Stimulated activated CD4-positive, alpha-beta T cell treated with anti-CD3 and anti-CD28 coated beads, Interleukin-12 subunit alpha, Interleukin-12 subunit beta, amount 100 ng/mL, for 24 hours (primary cell): ENCODE results near the gene EN2.

ENCODE experiments used
- DNase-seq, 2 experiments: peaks; one replicate each; pipeline ENCODE4 v3.0.0-alpha.2; 2020; ENCODE audit warnings: low read depth in 2 of 2

Gene EN2

DNA sequence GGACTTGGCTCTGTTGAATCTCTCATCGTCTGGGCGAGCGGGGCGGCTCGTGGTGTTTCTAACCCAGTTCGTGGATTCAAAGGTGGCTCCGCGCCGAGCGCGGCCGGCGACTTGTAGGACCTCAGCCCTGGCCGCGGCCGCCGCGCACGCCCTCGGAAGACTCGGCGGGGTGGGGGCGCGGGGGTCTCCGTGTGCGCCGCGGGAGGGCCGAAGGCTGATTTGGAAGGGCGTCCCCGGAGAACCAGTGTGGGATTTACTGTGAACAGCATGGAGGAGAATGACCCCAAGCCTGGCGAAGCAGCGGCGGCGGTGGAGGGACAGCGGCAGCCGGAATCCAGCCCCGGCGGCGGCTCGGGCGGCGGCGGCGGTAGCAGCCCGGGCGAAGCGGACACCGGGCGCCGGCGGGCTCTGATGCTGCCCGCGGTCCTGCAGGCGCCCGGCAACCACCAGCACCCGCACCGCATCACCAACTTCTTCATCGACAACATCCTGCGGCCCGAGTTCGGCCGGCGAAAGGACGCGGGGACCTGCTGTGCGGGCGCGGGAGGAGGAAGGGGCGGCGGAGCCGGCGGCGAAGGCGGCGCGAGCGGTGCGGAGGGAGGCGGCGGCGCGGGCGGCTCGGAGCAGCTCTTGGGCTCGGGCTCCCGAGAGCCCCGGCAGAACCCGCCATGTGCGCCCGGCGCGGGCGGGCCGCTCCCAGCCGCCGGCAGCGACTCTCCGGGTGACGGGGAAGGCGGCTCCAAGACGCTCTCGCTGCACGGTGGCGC is at the start of gene EN2:
Gene EN2, plus strand, starts transcription at position 19 of the 767 bp plus-strand sequence. Its CDS starts 249 bp downstream, at position 268.
- no peak for DNase-seq

DNA sequence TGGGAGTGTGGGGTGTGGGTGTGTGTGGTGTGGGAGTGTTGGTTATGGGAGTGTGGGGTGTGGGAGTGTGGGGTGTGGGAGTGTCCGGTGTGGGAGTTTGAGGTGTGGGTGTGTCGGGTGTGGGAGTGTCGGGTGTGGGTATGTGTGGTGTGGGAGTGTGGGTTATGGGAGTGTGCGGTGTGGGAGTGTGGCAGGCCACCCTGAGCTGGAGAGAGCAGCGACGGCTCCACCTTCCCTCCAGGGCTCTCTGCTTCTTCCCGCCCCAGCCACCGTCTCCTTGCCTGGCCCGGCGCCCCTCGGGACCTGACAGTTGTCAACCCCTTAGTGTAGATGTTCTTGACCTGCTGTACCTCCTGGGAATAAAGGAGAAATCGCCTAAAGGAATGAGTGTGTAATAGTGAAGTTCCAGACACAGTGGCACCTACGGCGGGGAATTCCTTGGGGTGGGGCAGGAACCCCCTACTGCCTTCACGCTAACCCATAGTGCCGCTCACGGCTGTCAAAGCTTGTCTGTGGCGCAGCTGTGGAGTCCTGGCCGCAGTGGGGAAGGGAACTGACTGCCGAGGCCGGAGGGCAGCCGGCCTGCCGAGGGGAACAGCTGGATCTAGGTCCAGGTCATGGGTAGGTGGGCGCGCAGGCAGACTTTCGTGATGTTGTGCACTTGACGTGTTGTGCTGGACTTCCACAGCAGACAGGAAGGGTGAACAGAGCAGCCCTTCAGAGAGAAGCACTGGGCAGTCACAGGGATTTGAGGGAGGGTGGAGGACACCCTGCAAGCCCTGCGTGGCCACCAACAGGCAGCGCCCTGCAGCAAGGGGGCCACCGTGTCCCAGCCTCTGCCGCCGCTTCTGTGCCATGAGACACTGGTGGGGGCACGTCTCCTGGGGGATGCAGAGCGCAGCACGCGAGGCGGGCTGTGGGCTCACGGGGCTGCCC is 49.0 kb upstream of the EN2 start:
- no peak for DNase-seq

DNA sequence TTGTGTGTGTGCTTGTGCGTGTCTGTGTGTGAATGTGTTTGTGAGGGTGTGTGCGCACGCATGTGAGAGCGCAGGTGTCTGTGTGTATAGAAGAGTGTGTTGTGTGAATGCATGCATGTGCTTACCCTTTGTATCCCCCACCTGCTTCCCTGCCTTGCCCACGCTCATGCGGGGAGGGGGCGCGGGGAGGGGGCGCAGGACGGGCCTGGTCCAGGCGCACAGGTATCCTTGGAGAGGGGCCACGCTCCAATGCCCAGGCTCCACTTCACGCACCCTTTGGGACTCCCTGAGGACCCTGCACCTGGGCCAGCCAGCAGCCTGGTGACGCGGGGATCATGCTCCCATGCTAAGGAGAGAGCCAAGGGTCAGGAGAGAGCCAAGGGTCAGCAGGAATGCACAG is 47.9 kb upstream of the EN2 start:
- no peak for DNase-seq

DNA sequence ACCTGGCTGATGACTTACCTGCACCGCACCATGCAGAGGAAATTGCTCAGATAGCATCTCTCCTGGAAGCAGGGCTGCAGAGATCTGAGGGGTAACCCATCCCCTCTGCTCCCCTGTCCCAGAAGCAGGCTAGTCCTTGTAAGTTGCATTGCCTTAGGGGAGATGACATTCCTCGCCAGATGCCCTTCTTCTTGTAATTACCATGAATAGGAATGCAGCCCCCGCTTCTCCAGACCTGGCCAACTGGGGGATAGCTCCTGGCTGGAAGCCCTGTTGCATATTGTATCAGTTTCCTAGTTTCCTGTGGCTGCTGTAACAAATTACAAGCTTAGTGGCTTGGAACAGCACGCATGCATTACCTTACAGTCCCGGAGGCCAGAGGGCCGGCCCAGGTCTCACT is 47.5 kb upstream of the EN2 start:
- DNase-seq: no peak

DNA sequence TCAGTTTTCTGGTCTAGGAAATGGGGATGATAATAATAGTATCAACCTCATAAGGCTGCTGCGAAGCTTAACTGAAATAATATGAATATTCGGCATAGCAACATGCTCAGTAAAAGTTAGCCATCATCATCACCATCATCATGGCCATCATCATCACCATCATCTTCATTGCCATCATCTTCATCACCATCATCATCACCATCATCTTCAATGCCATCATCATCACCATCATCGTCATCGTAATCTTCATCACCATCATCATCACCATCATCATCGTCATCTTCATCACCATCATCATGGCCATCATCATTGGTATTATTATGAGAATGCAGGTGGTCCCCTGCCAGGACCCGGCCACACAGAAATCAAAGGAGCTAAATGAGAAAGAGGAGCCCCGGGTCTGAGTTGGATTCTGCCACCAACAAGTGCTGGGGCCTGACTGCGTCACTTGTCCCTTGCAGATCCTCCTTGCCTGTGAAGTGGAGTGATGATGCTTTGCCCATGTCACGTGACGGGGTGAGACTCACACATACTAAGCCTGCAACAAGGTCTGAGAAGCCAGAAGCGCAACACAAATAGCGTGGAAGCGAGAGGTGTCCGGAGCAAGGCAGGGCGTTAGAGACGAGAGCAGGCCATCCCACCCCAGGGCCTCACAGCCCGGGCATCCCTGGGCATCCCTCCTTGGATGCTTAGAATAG is 46.1 kb upstream of the EN2 start:
- no peak for DNase-seq

DNA sequence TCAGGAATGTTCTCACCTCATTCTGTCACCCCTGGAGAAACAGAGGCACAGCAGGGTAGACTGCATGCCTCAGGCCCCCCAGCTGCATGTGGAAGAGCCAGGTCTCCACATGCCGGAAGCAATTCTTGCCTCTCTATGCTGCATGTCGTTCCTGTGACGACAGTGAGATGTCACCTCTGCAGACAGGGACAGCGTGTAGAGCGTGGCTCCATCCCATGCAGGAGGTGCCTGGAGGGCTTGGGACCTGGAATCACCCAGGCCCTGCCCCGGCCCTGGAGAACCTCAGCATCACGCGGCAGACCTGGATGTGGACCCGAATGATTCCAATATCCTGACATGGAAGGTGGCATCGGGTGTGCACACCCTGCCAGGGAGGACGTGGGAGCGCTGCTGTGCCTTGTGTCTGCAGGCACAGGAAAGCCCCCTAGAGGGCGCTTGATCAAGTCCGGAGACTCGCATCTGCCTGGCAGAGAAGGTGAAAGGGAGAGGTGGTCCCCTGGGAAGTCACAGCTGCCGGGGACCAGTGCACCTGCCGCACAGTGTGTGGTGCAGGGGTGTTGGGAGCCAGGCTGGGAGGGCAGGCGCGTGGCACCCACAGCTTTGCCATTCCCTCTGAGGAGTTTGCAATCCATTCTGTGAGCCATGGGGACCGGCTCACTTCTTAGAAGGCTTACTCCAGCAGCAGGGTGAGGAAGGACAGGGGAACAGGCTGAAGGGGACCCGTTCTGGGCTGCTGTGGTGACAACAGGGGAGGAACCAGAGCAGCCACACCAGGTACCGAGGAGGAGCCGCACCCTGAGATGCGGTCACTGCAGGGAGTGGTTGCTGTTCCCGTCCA is 45.3 kb upstream of the EN2 start:
- peak in 1 of 2 experiments; percentile 47 for DNase-seq

DNA sequence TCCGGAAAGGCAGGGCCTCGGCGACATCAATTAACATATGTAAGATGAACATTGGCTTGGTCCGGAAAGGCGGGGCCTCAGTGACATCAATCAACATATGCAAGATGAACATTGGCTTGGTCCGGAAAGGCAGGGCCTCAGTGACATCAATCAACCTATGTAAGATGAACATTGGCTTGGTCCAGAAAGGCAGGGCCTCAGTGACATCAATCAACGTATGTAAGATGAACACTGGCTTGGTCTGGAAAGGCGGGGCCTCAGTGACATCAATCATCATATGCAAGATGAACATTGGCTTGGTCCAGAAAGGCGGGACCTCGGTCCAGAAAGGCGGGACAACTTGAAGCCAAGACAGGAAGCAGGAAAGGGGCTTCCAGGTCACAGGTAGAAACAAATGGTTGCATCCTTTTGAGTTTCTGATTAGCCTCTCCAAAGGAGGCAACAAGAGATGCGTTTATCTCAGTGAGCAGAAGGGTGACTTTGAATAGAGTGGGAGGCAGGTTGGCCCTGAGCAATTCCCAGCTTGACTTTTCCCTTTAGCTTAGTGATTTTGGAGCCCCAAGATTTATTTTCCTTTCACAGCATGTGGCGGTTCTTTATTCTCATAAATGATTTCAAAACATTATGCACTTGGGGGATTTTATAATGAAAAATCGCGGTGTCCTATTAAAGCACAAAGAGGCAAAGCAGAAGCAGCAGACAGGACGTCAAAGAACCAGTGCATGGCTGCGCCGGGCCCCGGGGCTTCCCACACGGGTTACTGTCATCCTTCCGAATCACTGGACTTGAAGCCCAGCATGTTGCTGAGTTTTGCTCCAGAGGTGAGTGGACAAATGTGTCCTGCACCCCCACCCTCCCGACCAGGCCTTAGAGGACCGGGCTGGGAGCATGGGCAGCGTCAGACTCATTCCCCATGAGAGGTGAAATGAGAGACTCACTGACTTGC is 43.1 kb upstream of the EN2 start:
- DNase-seq: no peak

DNA sequence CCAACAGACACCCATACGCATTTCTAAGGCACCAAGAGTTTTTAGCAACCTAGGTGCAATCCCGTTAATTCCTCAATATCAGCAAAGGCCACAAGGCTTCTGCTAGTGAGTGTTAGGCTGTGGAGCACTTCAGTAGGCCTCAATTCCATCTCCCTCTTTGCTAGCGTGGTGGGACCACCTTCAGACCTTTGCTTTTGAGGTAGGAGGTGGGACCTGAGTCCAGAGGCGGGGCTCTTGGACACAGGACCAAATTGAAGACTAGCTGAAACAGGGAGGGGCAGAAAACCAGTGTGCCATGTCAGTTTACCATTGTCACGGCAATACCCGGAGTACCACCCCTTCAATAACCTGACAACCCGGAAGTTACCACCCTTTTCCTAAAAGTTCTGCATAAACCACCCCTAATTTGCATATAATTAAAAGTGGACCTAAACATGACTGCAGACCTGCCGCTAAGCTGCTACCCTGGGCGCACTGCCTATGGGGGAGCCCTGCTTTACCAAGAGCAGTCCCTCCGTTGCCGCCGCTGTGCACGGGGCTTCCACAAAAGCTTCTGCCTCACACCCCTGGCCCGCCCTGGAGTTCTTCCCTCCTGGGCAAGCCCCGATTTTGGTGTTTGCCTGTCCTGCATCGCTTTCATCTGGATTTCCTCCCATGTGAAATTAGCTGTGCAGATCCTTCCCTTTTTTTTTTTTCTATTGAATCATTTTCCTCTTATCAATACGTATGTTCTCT is 41.1 kb upstream of the EN2 start:
- DNase-seq: no peak

DNA sequence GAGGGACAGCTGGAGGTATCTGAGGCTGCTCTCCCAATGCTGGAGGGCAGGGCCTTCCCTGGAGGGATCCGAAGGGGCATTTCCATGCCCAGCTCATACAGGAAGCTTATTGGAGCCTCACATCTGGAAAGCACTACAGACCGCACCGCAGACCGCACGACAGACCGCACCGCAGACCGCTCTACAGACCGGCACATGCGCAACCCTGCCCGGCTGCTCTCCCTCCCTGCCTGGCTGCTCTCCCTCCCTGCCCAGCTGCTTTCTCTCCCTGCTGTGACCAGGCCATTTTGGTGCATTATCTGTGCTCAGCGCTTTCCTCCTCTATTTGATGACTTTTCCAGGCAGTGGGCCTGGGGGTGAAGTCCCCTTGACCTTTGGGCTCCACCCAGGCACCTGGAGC is 39.6 kb upstream of the EN2 start:
- DNase-seq: no peak

DNA sequence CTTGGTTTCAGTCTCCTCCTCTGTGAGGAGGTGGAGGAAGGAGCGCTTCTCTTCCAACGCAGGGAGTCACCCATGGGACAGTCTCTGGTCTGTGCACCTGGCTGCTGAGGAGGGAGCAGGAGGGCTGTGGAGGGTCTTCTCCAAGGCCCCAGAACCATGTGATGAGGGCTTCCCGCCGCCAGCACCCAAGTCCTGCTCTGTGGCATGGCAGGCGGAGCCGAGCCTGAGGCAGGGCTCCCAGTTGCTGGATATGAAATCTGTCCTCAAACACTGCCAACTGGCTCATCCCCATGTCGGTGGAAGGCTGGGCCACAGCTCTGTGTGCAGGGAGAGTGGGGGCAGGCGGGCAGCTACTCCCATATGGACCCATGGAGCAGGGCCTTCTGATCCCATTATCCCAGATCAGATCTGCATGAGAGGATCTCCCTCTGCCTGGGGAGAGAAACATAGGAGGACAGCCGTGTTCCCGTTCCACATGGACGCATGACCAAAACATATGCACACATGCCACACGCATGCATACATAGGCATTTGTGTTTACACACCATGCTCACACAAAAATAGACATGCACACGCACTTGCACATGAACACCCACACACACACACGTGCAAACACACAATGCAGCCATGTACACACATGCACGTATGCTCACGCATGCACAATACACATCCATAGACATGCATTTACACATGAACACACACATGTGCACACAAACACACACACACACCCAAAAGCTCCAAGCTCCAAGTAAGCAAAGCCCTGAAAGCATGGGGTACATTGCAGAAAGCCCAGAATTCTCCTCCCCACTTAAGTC is 38.8 kb upstream of the EN2 start:
- DNase-seq: no peak

DNA sequence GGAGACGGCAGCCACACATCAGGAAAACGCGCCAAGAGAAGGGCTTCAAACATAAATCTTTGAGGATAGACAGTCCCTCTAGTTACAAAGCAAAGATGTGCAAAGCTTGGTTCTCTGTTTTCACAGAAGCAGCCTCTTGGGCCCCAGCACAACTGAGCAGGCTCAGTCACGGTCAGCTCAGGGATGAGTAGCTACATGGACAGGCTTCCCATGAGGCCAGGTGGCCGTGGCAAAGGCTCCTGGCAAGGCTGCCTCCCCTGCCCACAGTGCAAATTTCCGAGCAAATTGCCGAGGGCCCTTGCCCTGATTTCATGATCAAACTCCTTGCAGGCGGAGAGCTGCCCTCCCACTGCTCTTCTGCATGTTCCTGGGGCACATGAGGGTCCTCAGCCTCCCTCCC is 37.8 kb upstream of the EN2 start:
- DNase-seq: no peak

DNA sequence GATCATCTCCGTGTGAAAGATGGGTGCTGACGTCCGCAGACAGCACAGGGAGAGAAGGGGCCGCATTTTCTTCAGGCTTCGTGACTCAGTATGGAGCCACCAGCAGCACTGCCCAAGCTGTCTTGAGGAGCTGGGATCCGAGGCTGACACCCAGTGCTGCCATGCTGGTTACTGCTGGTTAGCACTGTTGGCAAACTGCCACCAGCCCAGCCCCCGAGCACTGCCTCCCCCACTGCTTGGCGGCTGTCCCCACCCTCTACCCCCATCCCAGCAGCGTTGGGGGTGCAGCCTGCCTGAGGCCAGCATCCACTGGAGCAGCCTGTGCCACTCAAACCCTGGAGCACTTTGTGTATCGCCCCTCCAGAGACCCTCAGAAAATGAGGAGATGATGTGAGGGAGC is 35.8 kb upstream of the EN2 start:
- DNase-seq: no peak

DNA sequence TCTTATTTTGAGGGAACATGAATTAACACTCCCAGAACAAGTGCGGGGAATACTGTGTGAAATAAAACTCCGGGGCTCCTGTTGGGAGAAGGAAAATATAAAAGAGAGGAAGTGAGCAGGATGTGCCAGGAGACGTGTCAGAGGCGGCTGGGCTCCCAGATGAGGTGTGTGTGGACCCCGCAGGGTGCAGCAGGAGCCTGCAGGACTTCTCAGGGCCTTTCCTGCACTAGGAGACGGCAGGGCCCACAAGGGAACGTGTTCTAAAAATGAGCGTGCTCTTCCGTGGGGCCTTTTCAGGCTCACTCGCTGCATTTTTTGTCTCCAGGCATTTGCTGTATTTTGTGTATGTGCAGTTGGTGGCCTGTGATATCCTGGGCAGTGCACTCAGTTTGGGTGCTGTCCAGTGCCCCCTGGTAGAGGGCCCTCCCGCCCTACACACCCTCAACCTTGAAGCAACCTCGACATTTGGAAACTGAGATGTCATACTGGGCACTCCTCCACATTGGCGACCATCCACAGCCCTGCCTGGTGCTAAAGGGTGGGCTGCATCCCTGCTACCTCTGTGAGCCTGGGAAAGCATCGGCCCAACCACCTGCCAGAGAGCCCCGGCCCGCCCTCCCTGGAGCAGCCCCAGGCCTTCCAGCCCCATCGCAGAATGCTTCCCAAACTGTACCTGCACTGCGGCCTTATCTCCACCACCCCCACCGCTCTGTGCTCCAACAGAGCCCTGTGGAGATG is 35.2 kb upstream of the EN2 start:
- no peak for DNase-seq

DNA sequence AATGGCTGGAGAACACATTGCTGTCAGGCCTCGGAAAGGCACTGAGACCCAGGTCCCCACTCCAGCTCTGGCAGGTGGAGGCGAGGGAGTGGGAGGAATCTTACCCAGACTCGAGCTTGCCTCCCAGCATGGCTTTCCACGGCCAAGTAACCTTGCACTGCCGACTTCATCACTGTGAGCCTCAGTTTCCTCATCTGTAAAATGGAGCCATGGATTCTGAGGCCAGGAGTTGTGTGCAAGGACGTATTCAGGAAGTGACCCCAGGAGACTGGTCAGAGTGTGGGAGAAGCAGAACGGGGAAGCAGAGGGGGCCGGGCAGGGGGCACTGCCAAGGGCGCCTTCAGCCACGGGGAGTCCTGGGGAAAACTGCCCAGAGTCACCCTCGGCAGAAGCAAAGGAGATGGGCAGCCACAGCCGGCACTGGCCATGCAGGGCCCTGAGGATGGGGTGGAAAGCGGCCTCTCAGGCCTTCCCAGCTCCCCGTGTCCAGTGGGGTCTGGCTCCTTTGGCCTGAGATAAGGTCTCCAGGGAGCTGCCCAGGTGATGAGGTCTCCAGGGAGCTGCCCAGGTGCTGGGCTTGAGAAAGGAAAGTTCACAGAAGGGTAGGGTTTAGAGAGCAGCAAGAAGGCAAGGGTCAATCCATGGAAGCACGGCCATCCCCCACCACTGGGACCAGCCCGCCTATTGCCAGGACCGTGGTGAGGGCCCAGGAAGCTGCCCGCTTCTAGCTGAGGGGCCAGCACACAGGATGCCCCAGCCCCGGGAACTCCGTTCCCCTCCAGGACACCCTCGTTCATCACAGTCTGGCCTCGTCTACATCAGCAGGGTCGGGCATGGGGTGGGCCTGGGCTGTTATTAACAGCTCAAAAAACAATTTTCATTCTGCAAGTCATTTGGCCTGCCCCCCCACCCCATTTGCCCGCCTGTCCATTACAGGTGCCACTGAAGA is 34.3 kb upstream of the EN2 start:
- no peak for DNase-seq

DNA sequence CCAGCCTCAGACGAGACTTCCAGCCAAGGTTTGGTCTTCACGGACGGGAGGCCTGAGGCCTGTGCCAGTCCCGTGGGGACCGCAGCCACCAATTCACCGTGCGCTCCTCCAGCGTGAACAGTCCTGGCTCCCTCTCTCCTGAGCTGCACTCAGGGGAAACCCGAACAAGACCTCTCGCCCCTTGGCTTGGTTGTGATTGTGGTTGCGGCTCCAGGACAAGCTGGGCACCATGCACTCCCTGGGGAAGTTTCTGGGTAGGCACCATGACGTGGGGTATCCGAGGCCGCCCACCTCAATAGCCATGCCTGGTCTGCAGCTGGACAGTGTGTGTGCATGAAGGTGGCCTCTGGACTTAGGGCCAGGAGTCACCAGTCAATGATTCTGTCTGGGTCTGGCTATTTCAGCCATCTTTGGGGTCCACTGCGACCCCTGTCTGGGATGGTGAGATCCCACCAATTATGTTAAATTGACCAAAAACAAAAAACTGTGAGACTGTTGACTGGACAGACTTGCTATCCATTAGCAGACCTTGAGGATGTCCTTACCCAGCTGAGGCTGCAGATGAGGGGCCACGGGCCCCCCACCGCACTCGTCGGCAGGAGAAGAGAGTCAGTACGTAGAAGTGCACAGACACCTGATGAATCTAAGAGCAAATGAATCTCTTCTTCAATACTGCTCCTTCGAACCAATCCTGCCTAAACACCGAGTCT is 33.5 kb upstream of the EN2 start:
- no peak for DNase-seq

DNA sequence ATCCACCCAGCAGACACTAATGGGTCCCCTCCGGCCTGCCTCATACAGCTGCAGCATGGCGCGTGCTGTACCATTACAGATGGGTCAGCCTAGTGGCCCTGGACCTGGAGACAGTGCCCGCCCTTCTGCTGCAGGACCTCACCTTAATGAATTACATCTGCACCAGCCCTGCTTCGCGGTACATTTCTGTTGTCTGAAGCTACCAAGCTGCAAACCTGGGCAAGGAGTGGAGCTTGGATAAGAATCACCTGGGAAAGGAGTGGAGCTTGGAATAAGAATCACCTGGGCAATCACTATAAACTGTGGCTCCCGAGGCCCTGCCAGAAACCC is 33.0 kb upstream of the EN2 start:
- no peak for DNase-seq
